HepG2 (cell line): ENCODE measurements around the gene SLC16A5. TPM values are rescaled to one million over a fixed set of nuclear protein-coding genes. Genes with fewer than 3 reads are reported as not detected.

Source experiments
- ARNT ChIP-seq: fragments of 450-650 bp; IDR thresholded peaks from 2 replicates; pipeline ENCODE4 v1.6.1; 2017
- ATF3 ChIP-seq: sonication (generic); formaldehyde crosslinking; IDR thresholded peaks from 2 replicates; pipeline ENCODE4 v1.4.0; 2020; ENCODE audit warnings: missing genetic modification reagents
- ATF5 ChIP-seq: sonication (generic); formaldehyde crosslinking; IDR thresholded peaks from 2 replicates; pipeline ENCODE4 v1.4.0; 2020; ENCODE audit warnings: mild to moderate bottlenecking, low read depth, missing genetic modification reagents
- CREB3 ChIP-seq: sonication (generic); formaldehyde crosslinking; IDR thresholded peaks from 2 replicates; pipeline ENCODE4 v1.5.0; 2020; ENCODE audit warnings: missing genetic modification reagents
- CREM ChIP-seq, 2 experiments: sonication (generic) in 1 of 2; formaldehyde crosslinking in 1 of 2; IDR thresholded peaks; 2 replicates each; pipeline versions ENCODE4 v1.4.0 to v1.6.1; 2016 to 2020; ENCODE audit warnings: antibody characterized with exemption in 1 of 2, mild to moderate bottlenecking in 1 of 2, missing genetic modification reagents in 1 of 2
- ERF ChIP-seq: IDR thresholded peaks from 2 replicates; pipeline ENCODE4 v1.6.1; 2018; ENCODE audit warnings: missing biosample characterization, missing genetic modification reagents
- GATAD1 ChIP-seq: IDR thresholded peaks from 2 replicates; pipeline ENCODE4 v1.6.1; 2016; ENCODE audit warnings: missing genetic modification reagents, missing compliant biosample characterization
- HDAC1 ChIP-seq: sonication (generic); formaldehyde crosslinking; IDR thresholded peaks from 2 replicates; pipeline ENCODE4 v1.5.1; 2020; ENCODE audit warnings: mild to moderate bottlenecking, missing genetic modification reagents
- HNF4A ChIP-seq: sonication (generic); formaldehyde crosslinking; IDR thresholded peaks from 2 replicates; pipeline ENCODE4 v1.4.0; 2020; ENCODE audit warnings: missing genetic modification reagents
- HOXD1 ChIP-seq: sonication (generic); formaldehyde crosslinking; IDR thresholded peaks from 2 replicates; pipeline ENCODE4 v1.5.0; 2020; ENCODE audit warnings: missing genetic modification reagents
- KAT2B ChIP-seq: fragments of 150-350 bp; IDR thresholded peaks from 2 replicates; pipeline ENCODE4 v1.6.1; 2014; ENCODE audit warnings: low read depth, low read length, borderline replicate concordance
- KLF15 ChIP-seq: sonication (generic); formaldehyde crosslinking; IDR thresholded peaks from 2 replicates; pipeline ENCODE4 v1.8.1; 2023; ENCODE audit warnings: borderline replicate concordance, mild to moderate bottlenecking, inconsistent platforms, missing genetic modification reagents, mixed read lengths
- LBX2 ChIP-seq: sonication (generic); formaldehyde crosslinking; IDR thresholded peaks from 2 replicates; pipeline ENCODE4 v1.5.0; 2020; ENCODE audit warnings: missing genetic modification reagents, mild to moderate bottlenecking, borderline replicate concordance
- MLLT10 ChIP-seq: sonication (generic); formaldehyde crosslinking; IDR thresholded peaks from 2 replicates; pipeline ENCODE4 v1.4.0; 2020; ENCODE audit warnings: missing genetic modification reagents
- MXD3 ChIP-seq: IDR thresholded peaks from 2 replicates; pipeline ENCODE4 v1.6.1; 2016; ENCODE audit warnings: mild to moderate bottlenecking, missing biosample characterization, missing genetic modification reagents
- NCOR1 ChIP-seq: fragments of 200-600 bp; sonication (generic); IDR thresholded peaks from 2 replicates; pipeline ENCODE4 v1.7.0; 2017; ENCODE audit warnings: antibody characterized with exemption, low read length, borderline replicate concordance
- NFATC3 ChIP-seq: sonication (generic); formaldehyde crosslinking; IDR thresholded peaks from 2 replicates; pipeline ENCODE4 v1.5.1; 2020; ENCODE audit warnings: mild to moderate bottlenecking, missing genetic modification reagents
- NFIB ChIP-seq: sonication (generic); formaldehyde crosslinking; IDR thresholded peaks from 2 replicates; pipeline ENCODE4 v1.9.0; 2021; ENCODE audit warnings: missing genetic modification reagents, mild to moderate bottlenecking, borderline replicate concordance
- RELA ChIP-seq: sonication (generic); formaldehyde crosslinking; IDR thresholded peaks from 2 replicates; pipeline ENCODE4 v1.4.0; 2020; ENCODE audit warnings: missing genetic modification reagents
- SAP130 ChIP-seq: IDR thresholded peaks from 2 replicates; pipeline ENCODE4 v1.6.1; 2016; ENCODE audit warnings: low read depth
- SKI ChIP-seq: fragments of 450-650 bp; IDR thresholded peaks from one replicate; pipeline ENCODE4 v1.6.1; 2018; ENCODE audit warnings: mild to moderate bottlenecking; ENCODE audit not compliant: partially characterized antibody
- SP5 ChIP-seq: IDR thresholded peaks from 2 replicates; pipeline ENCODE4 v1.6.1; 2016; ENCODE audit warnings: low read depth, borderline replicate concordance
- TCF7L2 ChIP-seq: IDR thresholded peaks from 2 replicates; pipeline ENCODE4 v1.6.1; 2011; ENCODE audit warnings: mild to moderate bottlenecking, low read depth, low read length, moderate library complexity
- TFE3 ChIP-seq: IDR thresholded peaks from 2 replicates; pipeline ENCODE4 v1.6.1; 2016
- ZBTB42 ChIP-seq: sonication (generic); formaldehyde crosslinking; IDR thresholded peaks from 2 replicates; pipeline ENCODE4 v1.5.0; 2020; ENCODE audit warnings: mild to moderate bottlenecking, missing genetic modification reagents
- ZNF530 ChIP-seq: sonication (generic); formaldehyde crosslinking; IDR thresholded peaks from 2 replicates; pipeline ENCODE4 v1.5.0; 2020; ENCODE audit warnings: low read depth, mild to moderate bottlenecking, missing genetic modification reagents
- ZNF629 ChIP-seq: sonication (generic); formaldehyde crosslinking; conservative IDR thresholded peaks from 2 replicates; pipeline ENCODE4 v1.5.0; 2020; ENCODE audit warnings: missing genetic modification reagents
- ZNF839 ChIP-seq: sonication (generic); formaldehyde crosslinking; IDR thresholded peaks from 2 replicates; pipeline ENCODE4 v1.4.0; 2020; ENCODE audit warnings: missing genetic modification reagents, mild to moderate bottlenecking, borderline replicate concordance
- ZNF850 ChIP-seq: sonication (generic); formaldehyde crosslinking; conservative IDR thresholded peaks from 2 replicates; pipeline ENCODE4 v1.9.0; 2021; ENCODE audit warnings: mild to moderate bottlenecking, missing genetic modification reagents
- polyA plus RNA-seq, 8 experiments: library from polyadenylated mRNA; depleted of rRNA in 3 of 8; stranded (reverse) in 7 of 8; unstranded in 1 of 8; fragments of >200 nt; fragmentation: Illumina TruSeq in 4 of 8; extraction: Trizol in 4 of 8; gene quantifications; 2 replicates each; pipeline versions ENCODE4 v1.2.1 to v1.2.3, GENCODE V29; 2011 to 2016; ENCODE audit warnings: low read depth in 4 of 8, missing spikeins in 1 of 8, mixed read lengths in 1 of 8; ENCODE audit not compliant: insufficient read depth in 1 of 8
- total RNA-seq, 5 experiments: library from RNA; depleted of rRNA; stranded (reverse); fragments of >200 nt; fragmentation: Illumina TruSeq; extraction: Trizol; gene quantifications; 2 replicates each; pipeline ENCODE4 v1.2.3, GENCODE V29; 2016; ENCODE audit warnings: low read depth in 1 of 5

The SLC16A5 gene
- total and polyA plus RNA-seq, 2 of the 13 experiments (the other 11 are each of a cell fraction or from before 2014, with no cell fraction given): 0.69 to 5.6 TPM

- peak; percentile 17; the same call in 1 of the 2 replicates for TF ChIP-seq ATF3
- no peak for TF ChIP-seq CREB3 (CRISPR knock-in tag)
- peak; percentile 82 for TF ChIP-seq GATAD1 (CRISPR knock-in tag)
- TF ChIP-seq CREM (IDR thresholded peaks at IDR 0.05): peak; percentile 75
- TF ChIP-seq CREM (CRISPR knock-in tag; IDR thresholded peaks at IDR 0.05): no peak
- TF ChIP-seq ZNF839 (CRISPR knock-in tag): peak; percentile 77; the same call in 1 of the 2 replicates
- TF ChIP-seq ZNF850 (CRISPR knock-in tag): no peak
- TF ChIP-seq SP5: peak; percentile 92
- TF ChIP-seq ERF (CRISPR knock-in tag): peak; percentile 99
- TF ChIP-seq ZNF629 (CRISPR knock-in tag): 0 out of 2 replicates have a peak, but pooled peaks have one; percentile 21
- TF ChIP-seq LBX2: 0 out of 2 replicates have a peak, but pooled peaks have one; percentile 45
- TF ChIP-seq KAT2B: no peak
- no peak for TF ChIP-seq KLF15 (CRISPR knock-in tag)
- TF ChIP-seq HNF4A (CRISPR knock-in tag): peak; percentile 94
- TF ChIP-seq RELA (CRISPR knock-in tag): no peak
- no peak for TF ChIP-seq MLLT10 (CRISPR knock-in tag)
- TF ChIP-seq MXD3 (CRISPR knock-in tag): no peak; the same call in 1 of the 2 replicates
- TF ChIP-seq ZBTB42 (CRISPR knock-in tag): peak; percentile 90; the same call in 1 of the 2 replicates
- no peak for TF ChIP-seq HOXD1 (CRISPR knock-in tag)
- peak; percentile 87 for TF ChIP-seq HDAC1 (CRISPR knock-in tag)
- no peak for TF ChIP-seq NFIB (CRISPR knock-in tag)
- TF ChIP-seq NFATC3: no peak
- no peak for TF ChIP-seq TCF7L2
- peak; percentile 90; the same call in 1 of the 2 replicates for TF ChIP-seq NCOR1
- TF ChIP-seq ARNT: no peak
- TF ChIP-seq TFE3 (CRISPR knock-in tag): peak; percentile 80
- peak; percentile 99 for TF ChIP-seq SAP130 (CRISPR knock-in tag)
- no peak for TF ChIP-seq ATF5 (CRISPR knock-in tag)
- peak; percentile 98 for TF ChIP-seq SKI
- no peak for TF ChIP-seq ZNF530 (CRISPR knock-in tag)
Measured at GRCh38 chr17:75084039-75084660, 3.6 kb upstream of the SLC16A5 start (continued).
